HG02588 (cell line): ENCODE measurements around the gene KDM4C.

ENCODE experiments used
- ATAC-seq: cut with Tn5 transposase; IDR thresholded peaks from one replicate; pipeline ENCODE4 v1.9.1; 2021; ENCODE audit warnings: mild to moderate bottlenecking, moderate library complexity; ENCODE audit not compliant: unreplicated experiment

The KDM4C gene

DNA sequence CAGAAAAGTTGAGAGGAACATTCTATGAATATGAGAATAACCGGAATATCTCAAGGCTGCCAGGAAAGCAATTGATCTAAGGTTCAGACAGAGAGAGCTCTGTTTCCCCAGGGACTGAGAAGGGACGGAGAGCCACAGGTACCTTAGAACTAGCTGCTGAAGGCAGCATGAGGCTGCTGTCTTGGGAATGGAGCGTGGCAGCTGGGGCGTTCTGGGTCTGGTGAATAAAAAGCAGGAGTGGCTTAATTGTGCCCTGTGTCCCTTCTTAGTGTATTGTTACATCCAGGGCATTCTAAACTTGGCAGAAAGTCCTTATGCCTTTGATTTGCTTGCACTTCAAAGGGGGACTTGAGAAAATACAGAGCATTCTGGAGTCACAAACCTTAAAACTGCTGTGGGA, 434.5 kb downstream of the KDM4C start:
- no peak for ATAC-seq

DNA sequence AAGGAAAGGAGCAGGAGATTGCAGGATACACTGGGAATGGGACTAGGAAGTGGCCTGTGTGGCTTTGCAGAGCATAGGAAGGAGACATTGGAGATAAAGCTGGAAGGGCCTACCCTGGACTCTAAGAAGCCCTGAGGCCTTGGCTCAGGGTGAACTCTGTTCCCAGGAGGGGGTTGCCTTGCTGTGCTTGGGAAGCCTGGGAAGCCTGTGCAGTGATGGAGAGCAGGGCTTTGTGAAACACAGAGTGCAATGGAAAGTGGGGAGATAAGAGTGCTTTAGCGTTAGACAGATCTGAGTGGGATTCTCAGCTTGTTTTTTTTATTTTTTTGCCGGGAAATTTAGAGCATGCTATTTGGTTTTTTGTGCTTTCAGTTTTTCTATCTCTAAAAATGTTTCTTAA, 437.8 kb downstream of the KDM4C start:
- no peak for ATAC-seq

DNA sequence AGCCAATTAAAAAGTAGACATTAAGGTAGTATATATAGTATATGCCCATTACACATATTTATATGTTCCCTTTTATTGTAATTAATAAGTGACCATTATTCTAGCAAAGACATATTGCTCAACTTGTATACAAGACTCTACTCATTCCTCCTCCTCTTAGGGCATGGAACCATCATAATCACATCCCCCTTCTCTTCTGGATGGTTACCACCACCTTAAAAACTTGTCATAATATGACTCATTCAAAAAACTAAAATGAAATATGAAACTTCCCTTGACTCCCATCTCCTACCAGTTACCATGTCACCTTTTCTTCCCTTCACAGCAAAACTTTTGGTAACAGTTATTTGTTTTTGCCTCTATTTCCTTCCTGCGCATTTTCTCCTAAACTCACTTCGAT, 438.7 kb downstream of the KDM4C start:
- ATAC-seq, result no peak

DNA sequence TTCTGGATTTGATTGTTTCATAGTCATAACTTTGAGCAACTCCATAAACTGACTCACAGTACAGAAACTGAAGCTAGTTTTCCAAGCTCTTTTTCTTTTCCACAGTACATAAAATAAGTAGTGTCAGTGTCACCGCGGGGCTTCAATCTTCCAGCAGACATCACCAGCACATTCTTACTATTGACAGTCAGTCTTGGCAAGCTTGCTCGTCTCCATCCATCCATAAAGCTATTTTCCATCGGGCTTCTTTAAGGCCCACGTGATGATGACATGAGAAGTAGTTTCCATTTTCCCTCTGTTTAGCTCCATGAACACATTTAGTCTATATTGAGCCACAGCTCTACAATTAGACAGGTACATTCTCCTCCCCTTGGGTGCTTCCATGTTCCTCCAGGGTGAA, 443.4 kb downstream of the KDM4C start:
- no peak for ATAC-seq

DNA sequence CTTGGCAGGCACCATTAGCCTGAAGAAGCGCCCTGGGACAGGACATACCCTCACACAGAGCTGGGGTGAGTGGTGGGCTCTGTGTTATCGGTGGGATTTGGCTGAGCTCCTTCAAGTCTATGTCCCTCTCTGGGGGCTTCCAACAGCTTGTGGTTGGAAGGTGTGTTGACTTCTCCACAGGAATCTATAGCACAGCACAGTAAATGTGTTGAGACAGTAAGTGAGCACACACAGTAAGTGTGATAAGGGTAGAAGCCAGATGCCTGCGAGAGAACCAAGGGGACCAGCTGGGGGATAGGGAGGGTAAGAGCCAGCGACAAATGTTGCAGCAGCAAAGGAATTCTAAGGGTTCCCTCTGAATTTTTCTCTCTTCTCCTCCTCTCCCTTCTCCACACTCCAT, 448.0 kb downstream of the KDM4C start:
- no peak for ATAC-seq

DNA sequence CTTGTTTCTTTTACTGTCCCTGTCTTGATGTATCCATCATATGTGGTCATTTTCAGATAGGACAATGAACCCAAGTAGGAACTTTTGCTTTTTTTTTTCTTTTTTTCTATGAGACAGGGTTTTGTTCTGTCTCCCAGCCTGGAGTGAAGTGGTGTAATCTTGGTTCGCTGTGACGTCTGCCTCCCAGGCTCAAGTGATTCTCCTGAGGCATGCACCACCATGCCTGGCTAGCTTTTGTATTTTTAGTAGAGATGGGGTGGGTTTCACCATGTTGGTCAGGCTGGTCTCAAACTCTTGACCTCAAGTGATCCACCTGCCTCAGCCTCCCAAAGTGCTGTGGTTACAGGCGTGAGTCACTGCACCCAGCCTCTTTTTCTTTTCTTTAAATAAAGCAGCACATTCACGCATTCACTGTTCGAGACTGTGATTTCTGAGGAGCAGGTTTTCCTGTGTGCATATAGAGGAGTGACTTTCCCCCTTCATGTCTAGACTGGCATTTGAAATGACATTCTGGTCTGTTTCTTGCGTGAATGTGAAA, 448.5 kb downstream of the KDM4C start:
- ATAC-seq, result no peak

DNA sequence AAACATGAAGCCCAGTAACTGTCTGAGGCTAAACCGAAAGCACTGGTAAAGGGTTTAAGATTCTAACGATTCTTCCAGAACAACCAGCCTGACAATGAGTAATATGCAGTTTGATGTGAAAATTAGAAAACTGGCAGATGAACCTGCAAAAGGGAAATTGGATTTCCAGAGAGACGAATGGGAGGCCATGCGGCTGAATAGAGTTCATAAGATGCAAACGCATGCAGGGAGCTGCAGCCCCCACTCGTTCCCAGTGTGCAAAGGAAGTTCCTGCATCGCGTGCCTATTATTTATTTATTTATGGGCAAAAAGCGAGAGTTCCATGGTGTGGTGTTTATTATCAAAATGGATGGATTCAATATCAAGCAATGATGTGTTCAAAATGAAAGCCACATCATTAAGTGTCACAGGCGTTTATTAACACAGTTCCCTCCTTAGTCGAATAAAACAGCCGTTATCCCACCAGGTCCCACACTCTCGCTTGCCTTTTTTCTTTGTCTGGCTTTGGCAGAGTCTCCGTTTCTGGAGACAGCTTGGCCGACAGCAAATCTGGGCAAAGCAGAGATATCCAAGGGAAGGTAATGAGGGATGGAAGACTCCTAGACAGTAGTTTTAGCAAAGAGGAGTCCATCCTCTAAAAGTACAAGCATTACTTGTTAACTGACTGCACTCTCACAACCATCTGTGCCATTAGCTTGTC, 451.4 kb downstream of the KDM4C start:
- ATAC-seq, result no peak

DNA sequence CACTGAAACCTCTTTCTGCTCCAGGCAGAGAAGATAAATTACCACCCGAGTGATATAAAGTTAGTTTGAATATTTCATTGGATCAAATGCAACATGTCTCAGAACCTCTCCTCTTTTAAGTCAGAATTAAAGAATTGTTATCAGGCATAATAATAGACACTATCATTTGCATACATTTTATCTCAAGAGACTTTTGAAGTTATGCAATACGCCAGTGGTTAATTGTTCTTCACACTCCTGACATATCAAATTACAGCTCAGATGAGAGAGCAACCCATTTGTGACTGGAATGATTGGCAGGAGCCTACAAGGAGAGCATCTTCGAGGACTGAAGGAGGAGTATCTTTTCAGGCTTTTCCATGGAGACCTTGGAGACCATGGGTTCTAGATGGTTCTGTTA, 452.2 kb downstream of the KDM4C start:
- no peak for ATAC-seq

DNA sequence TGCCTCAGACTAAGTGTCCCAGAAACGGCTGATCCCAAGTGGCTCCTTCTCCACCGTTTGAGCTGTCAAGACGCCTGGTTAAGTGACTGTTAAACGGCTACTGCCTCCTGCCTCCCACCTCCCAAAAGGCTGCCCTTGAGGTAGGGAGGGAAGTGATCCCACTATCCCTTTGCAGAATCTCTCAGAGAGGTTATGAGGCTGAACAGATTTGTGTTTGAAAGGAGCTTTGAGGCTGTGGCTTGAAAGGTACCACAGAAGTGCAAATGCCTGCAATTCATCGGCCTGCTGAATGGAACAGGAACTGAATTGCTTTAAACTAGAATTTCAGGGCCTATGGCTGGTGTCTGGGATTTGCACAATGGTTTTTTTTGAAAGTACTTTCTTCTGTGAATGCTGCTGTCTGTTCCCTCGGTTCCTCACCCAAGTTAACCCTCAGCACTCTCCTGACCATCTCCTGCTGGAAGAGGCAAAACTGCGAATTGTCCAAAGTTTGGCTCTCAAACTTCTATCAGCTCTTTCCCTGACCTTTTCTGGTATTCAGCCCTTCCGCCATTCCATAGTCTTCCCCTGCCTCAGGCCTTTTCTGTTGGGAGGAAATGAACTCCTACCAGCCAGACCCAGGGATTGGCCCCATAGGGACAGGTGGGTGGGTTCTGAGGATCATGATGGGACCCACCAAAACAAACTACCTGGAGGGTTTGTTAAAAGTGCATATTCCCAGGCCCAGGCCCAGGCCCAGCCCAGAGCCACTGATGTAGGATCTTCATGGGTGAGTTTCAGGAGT, 453.3 kb downstream of the KDM4C start:
- no peak for ATAC-seq

DNA sequence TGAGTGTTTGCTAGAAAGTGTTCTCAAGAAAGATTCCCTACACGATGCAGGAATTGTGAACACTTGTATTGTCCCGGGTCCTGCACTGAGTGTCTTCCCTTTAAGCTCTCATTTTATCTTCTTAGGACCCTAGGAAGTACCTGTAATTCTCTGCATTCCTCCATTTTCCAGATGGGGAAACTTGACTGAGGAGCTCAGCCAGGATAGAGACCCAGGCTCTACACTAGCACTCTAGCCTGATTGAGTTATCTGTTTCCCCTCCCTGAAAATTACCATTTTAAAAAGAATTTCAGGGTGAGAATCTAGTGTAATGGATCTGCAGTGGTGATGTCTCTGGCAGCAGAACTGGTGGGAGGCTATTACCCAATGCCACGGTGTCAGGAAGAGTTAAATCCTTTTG, 453.9 kb downstream of the KDM4C start:
- ATAC-seq, result no peak

DNA sequence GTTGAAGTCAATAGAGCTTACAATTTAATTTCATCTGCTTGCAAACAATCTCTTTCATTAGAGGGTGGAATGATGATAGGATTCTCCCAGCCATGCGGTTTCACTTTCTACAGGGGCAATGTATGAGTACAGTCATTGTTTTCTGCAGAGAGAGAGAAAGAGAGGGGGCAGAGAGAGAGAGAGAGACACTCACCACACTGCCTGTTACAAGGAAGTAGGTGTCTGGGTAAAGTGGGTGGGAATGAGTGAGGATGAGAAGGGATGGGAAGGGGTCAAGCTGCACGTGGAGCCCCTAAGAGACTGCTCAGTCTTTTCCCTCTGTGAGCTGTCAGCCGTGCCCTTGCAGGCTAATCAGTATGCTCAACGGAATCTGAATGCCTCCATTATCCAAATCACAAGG, 454.3 kb downstream of the KDM4C start:
- ATAC-seq, result no peak

DNA sequence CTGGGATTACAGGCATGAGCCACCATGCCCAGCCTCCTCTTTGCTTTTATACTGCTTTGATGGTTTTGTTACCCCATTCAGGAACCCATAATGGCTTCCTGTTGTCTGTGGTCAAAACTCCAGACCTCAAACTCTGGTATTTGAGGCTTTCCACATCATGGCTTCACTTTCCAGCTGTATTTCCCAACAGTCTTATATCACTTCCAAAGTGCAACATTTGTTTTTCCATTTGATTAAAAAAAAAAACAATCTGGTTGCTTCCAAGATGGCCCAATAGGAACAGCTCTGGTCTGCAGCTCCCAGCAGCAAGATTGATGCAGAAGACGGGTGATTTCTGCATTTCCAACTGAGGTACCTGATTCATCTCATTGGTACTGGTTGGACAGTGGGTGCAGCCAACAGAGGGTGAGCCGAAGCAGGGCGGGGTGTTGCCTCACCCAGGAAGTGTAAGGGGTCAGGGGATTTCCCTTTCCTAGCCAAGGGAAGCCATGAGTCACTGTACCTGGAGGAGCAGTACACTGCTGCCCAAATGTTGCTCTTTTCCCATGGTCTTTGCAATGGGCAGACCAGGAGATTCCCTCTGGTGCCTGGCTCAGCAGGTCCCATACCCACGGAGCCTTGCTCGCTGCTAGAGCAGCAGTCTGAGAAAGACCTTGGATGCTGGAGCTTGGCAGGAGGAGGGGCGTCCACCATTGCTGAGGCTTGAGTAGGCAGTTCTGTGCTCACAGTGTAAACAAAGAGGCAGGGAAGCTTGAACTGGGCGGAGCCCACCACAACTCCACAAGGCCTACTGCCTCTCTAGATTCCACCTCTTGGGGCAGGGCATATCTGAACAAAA, 458.4 kb downstream of the KDM4C start:
- ATAC-seq, result no peak

DNA sequence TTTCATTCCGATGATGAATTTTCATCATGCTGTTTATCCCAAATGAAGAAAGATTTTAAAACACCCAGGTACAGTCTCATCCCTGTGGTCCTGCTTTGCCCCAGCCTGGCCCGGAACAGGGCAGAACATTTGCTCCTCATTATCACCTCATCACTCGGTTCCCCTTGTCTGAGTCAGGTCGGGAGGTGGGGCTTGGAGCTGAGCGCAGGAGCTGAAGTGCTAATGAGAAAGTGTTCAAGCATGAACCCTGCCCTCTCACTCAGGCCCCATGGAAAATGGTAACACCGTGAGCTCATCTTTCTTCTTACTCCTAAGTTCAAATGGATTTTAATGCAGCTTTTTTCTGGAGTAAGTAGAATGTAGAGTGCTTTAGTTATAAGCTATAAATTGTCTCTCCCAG, 466.2 kb downstream of the KDM4C start:
- no peak for ATAC-seq
